Panc1 (cell line): ENCODE measurements around the gene KCNQ4.

Source experiments
- POLR2AphosphoS5 ChIP-seq: IDR thresholded peaks from 2 replicates; pipeline ENCODE4 v1.6.1; 2012; ENCODE audit warnings: mild to moderate bottlenecking, low read depth, low read length, moderate library complexity
- SIN3A ChIP-seq: IDR thresholded peaks from 2 replicates; pipeline ENCODE4 v1.6.1; 2012; ENCODE audit warnings: low read depth, mild to moderate bottlenecking, low read length, moderate library complexity, borderline replicate concordance; ENCODE audit not compliant: insufficient read depth
- TCF7L2 ChIP-seq: IDR thresholded peaks from 2 replicates; pipeline ENCODE4 v1.6.1; 2011; ENCODE audit warnings: mild to moderate bottlenecking, low read depth, low read length, inconsistent platforms
- TF ChIP-seq, protein P1 (sequence below): fragments of 450-650 bp; IDR thresholded peaks from 2 replicates; pipeline ENCODE4 v1.5.1; 2017; ENCODE audit warnings: mild to moderate bottlenecking
- TF ChIP-seq, protein P2 (sequence below), 2 experiments: IDR thresholded peaks; 2 replicates each; pipeline ENCODE4 v1.6.1; 2011 to 2012; ENCODE audit warnings: low read depth in 2 of 2, control low read depth in 1 of 2, low read length in 1 of 2, mild to moderate bottlenecking in 1 of 2, moderate library complexity in 1 of 2; ENCODE audit not compliant: insufficient read depth in 1 of 2

DNA sequence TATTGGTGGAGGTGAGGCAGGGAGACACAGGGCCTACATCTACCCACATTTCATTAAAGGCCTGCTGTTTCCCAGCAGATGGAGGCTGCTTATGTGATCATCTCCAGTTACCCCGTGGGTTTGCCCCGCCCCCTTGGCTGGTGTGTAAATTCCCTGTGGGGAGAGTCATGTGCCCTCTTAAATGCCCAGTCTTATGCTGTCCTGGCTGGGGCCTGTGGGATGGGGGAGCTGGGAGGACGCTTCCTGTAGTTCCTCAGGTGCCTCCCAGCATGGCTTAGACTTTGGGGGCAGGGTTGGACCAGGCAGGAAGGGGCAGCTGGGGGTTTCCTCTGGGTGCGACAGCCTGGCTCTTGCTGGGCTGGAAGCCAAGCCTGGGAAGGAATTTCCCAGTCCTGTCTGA is 94.1 kb downstream of the KCNQ4 start:
- TF ChIP-seq, protein P1, sequence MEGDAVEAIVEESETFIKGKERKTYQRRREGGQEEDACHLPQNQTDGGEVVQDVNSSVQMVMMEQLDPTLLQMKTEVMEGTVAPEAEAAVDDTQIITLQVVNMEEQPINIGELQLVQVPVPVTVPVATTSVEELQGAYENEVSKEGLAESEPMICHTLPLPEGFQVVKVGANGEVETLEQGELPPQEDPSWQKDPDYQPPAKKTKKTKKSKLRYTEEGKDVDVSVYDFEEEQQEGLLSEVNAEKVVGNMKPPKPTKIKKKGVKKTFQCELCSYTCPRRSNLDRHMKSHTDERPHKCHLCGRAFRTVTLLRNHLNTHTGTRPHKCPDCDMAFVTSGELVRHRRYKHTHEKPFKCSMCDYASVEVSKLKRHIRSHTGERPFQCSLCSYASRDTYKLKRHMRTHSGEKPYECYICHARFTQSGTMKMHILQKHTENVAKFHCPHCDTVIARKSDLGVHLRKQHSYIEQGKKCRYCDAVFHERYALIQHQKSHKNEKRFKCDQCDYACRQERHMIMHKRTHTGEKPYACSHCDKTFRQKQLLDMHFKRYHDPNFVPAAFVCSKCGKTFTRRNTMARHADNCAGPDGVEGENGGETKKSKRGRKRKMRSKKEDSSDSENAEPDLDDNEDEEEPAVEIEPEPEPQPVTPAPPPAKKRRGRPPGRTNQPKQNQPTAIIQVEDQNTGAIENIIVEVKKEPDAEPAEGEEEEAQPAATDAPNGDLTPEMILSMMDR: no peak
- TF ChIP-seq TCF7L2: no peak
- no peak for TF ChIP-seq POLR2AphosphoS5
- no peak for TF ChIP-seq SIN3A
- TF ChIP-seq, protein P2, sequence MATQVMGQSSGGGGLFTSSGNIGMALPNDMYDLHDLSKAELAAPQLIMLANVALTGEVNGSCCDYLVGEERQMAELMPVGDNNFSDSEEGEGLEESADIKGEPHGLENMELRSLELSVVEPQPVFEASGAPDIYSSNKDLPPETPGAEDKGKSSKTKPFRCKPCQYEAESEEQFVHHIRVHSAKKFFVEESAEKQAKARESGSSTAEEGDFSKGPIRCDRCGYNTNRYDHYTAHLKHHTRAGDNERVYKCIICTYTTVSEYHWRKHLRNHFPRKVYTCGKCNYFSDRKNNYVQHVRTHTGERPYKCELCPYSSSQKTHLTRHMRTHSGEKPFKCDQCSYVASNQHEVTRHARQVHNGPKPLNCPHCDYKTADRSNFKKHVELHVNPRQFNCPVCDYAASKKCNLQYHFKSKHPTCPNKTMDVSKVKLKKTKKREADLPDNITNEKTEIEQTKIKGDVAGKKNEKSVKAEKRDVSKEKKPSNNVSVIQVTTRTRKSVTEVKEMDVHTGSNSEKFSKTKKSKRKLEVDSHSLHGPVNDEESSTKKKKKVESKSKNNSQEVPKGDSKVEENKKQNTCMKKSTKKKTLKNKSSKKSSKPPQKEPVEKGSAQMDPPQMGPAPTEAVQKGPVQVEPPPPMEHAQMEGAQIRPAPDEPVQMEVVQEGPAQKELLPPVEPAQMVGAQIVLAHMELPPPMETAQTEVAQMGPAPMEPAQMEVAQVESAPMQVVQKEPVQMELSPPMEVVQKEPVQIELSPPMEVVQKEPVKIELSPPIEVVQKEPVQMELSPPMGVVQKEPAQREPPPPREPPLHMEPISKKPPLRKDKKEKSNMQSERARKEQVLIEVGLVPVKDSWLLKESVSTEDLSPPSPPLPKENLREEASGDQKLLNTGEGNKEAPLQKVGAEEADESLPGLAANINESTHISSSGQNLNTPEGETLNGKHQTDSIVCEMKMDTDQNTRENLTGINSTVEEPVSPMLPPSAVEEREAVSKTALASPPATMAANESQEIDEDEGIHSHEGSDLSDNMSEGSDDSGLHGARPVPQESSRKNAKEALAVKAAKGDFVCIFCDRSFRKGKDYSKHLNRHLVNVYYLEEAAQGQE (IDR thresholded peaks at IDR 0.05; ENCODE audit: insufficient read depth in 1 of 2, low read depth in 2 of 2, low read length in 1 of 2): no peak
